NT2/D1 (cell line): ENCODE measurements around the gene ARF1.

ENCODE experiments used
- SUZ12 ChIP-seq: IDR thresholded peaks from 2 replicates; pipeline ENCODE4 v1.6.1; 2011; ENCODE audit not compliant: insufficient read length, insufficient read depth; ENCODE audit errors: extremely low read depth
- YY1 ChIP-seq: IDR thresholded peaks from 2 replicates; pipeline ENCODE4 v1.6.1; 2011; ENCODE audit not compliant: insufficient read length, insufficient read depth
- ZNF274 ChIP-seq: IDR thresholded peaks from 2 replicates; pipeline ENCODE4 v1.6.1; 2011; ENCODE audit warnings: mild to moderate bottlenecking, low read depth, low read length

GRCh38 chr1:228122921-228123441 is 40.5 kb downstream of the ARF1 start:
- TF ChIP-seq ZNF274: no peak
- no peak for TF ChIP-seq SUZ12
- TF ChIP-seq YY1: no peak
